ENCODE measurements around the gene SETDB1. TPM values are rescaled to one million over a fixed set of nuclear protein-coding genes. Genes with fewer than 3 reads are reported as not detected.

Gene SETDB1
- total RNA-seq, 1 experiment from 2014 or later = 51.1 TPM

- CTCF ChIA-PET = interaction anchor here (0.6 kb wide), 1 partner anchor 28 kb away, joined by 5 read pairs; the partner anchor contains the start of gene CERS2
- no peaks in the 10 kb centered on the region for H3K79me2 ChIP-seq (ENCODE audit: low read depth)
- H3K4me2 ChIP-seq = no peak overlapping the region
- no peak overlapping the region for H2AFZ ChIP-seq
- H3K9me3 ChIP-seq (ENCODE audit: insufficient read depth, low read depth) = no peaks in the 10 kb centered on the region
- intact Hi-C loops (cut with micrococcal nuclease; ENCODE audit: unreplicated experiment) = no loop called here
- H3K27me3 ChIP-seq (ENCODE audit: insufficient read depth, low read depth) = no peaks in the 10 kb centered on the region
- H3K9me2 ChIP-seq (ENCODE audit: insufficient read depth) = no peaks in the 10 kb centered on the region
- H3K4me3 ChIP-seq = no peak overlapping the region
- TF ChIP-seq EZH2 (IDR thresholded peaks at IDR 0.05; ENCODE audit: low read depth) = no peak
- TF ChIP-seq CTCF (conservative IDR thresholded peaks at IDR 0.05) = no peak
- no TSS peak for BruUV-seq (replicated peaks)
- H3K4me1 ChIP-seq (replicated peaks; ENCODE audit: insufficient read depth) = peaks cover 40% of the 10 kb centered on the region
- H3K27ac ChIP-seq = no peak overlapping the region
- no peak for DNase-seq
- peaks cover 18% of the 10 kb centered on the region for H3F3A ChIP-seq (ENCODE audit: insufficient read depth, low read depth)
- no peaks in the 10 kb centered on the region for H4K20me1 ChIP-seq (ENCODE audit: insufficient read depth)
- H3K36me3 ChIP-seq (ENCODE audit: low read depth) = no peaks in the 10 kb centered on the region
- POLR2A ChIA-PET (ENCODE audit: unreplicated experiment) = interaction anchor here (0.7 kb wide), 1 partner anchor 743 kb away, joined by 4 read pairs; no protein-coding TSS in a partner anchor
Observed at GRCh38 chr1:151002051-151002450, 75.9 kb downstream of the SETDB1 start.

- POLR2A ChIA-PET (ENCODE audit: unreplicated experiment) = interaction anchor here (0.9 kb wide), 1 partner anchor 740 kb away, joined by 5 read pairs; no protein-coding TSS in a partner anchor
- H3F3A ChIP-seq (ENCODE audit: insufficient read depth, low read depth) = peaks cover 24% of the 10 kb centered on the region
- no peaks in the 10 kb centered on the region for H3K9me3 ChIP-seq (ENCODE audit: insufficient read depth, low read depth)
- TF ChIP-seq CTCF (conservative IDR thresholded peaks at IDR 0.05) (no peak), EZH2 (IDR thresholded peaks at IDR 0.05; ENCODE audit: low read depth) (no peak)
- H3K27ac ChIP-seq = no peak overlapping the region
- DNase-seq = no peak
- H3K9me2 ChIP-seq (ENCODE audit: insufficient read depth) = no peaks in the 10 kb centered on the region
- peaks cover 46% of the 10 kb centered on the region for H3K4me1 ChIP-seq (replicated peaks; ENCODE audit: insufficient read depth)
- no peak overlapping the region for H3K4me2 ChIP-seq
- H3K36me3 ChIP-seq (ENCODE audit: low read depth) = no peaks in the 10 kb centered on the region
- H2AFZ ChIP-seq = no peak overlapping the region
- intact Hi-C loops (cut with micrococcal nuclease; ENCODE audit: unreplicated experiment) = no loop called here
- no peaks in the 10 kb centered on the region for H4K20me1 ChIP-seq (ENCODE audit: insufficient read depth)
- H3K79me2 ChIP-seq (ENCODE audit: low read depth) = no peaks in the 10 kb centered on the region
- H3K4me3 ChIP-seq = no peak overlapping the region
- BruUV-seq (replicated peaks) = no TSS peak
- no peaks in the 10 kb centered on the region for H3K27me3 ChIP-seq (ENCODE audit: insufficient read depth, low read depth)
- CTCF ChIA-PET = interaction anchor here (1.2 kb wide), 1 partner anchor 21 kb away, joined by 3 read pairs; no protein-coding TSS in a partner anchor
Observed at GRCh38 chr1:151002611-151003010, 76.4 kb downstream of the SETDB1 start.

- ChIA-PET CTCF (interaction anchor here (1.2 kb wide), 1 partner anchor 22 kb away, joined by 3 read pairs; no protein-coding TSS in a partner anchor), POLR2A (ENCODE audit: unreplicated experiment) (interaction anchor here (0.6 to 0.9 kb wide), 2 partner anchors 44 to 741 kb away, joined by 3 to 5 read pairs; no protein-coding TSS in a partner anchor)
- Histone ChIP-seq H3K27me3 (ENCODE audit: insufficient read depth, low read depth) (no peaks in the 10 kb centered on the region), H3K9me2 (ENCODE audit: insufficient read depth) (no peaks in the 10 kb centered on the region), H3K27ac (no peak overlapping the region), H3K36me3 (ENCODE audit: low read depth) (no peaks in the 10 kb centered on the region), H3K4me2 (no peak overlapping the region), H3K79me2 (ENCODE audit: low read depth) (no peaks in the 10 kb centered on the region), H3K9me3 (ENCODE audit: insufficient read depth, low read depth) (no peaks in the 10 kb centered on the region), H4K20me1 (ENCODE audit: insufficient read depth) (no peaks in the 10 kb centered on the region), H3F3A (ENCODE audit: insufficient read depth, low read depth) (peaks cover 28% of the 10 kb centered on the region), H2AFZ (no peak overlapping the region), H3K4me1 (replicated peaks; ENCODE audit: insufficient read depth) (peaks cover 50% of the 10 kb centered on the region), H3K4me3 (no peak overlapping the region)
- intact Hi-C loops (cut with micrococcal nuclease; ENCODE audit: unreplicated experiment) = no loop called here
- BruUV-seq (replicated peaks) = no TSS peak
- no peak for DNase-seq
- no peak for TF ChIP-seq EZH2 (IDR thresholded peaks at IDR 0.05; ENCODE audit: low read depth)
- no peak for TF ChIP-seq CTCF (conservative IDR thresholded peaks at IDR 0.05)
Observed at GRCh38 chr1:151003180-151003579, 77.0 kb downstream of the SETDB1 start.
